ENCODE results near the gene CUX1.
"Not testable (repeated sequence)": the region's sequence is repeated elsewhere in the genome, so short reads cannot be mapped to it uniquely, and the experiment has no call there.

Gene CUX1

GRCh38 chr7:102225025-102225424, 407.6 kb downstream of the CUX1 start:
- H3K4me3 ChIP-seq (ENCODE audit: low read depth, low read length): no peak overlapping the region
- TF ChIP-seq CTCF (IDR thresholded peaks at IDR 0.05; ENCODE audit: borderline replicate concordance, insufficient read depth, low read depth, low read length): no peak

GRCh38 chr7:102227371-102227770, 409.9 kb downstream of the CUX1 start:
- TF ChIP-seq CTCF (IDR thresholded peaks at IDR 0.05; ENCODE audit: borderline replicate concordance, insufficient read depth, low read depth, low read length): no peak
- H3K4me3 ChIP-seq (ENCODE audit: low read depth, low read length): no peak overlapping the region

- TF ChIP-seq CTCF (IDR thresholded peaks at IDR 0.05; ENCODE audit: borderline replicate concordance, insufficient read depth, low read depth, low read length): no peak
- H3K4me3 ChIP-seq (ENCODE audit: low read depth, low read length): no peak overlapping the region
Measured at GRCh38 chr7:102228935-102229334, 411.5 kb downstream of the CUX1 start.

- H3K4me3 ChIP-seq (ENCODE audit: low read depth, low read length): not testable (repeated sequence)
Measured at GRCh38 chr7:102230162-102230561, 412.7 kb downstream of the CUX1 start.

GRCh38 chr7:102230593-102230992, 413.2 kb downstream of the CUX1 start:
- no peak for TF ChIP-seq CTCF (IDR thresholded peaks at IDR 0.05; ENCODE audit: borderline replicate concordance, insufficient read depth, low read depth, low read length)
- H3K4me3 ChIP-seq (ENCODE audit: low read depth, low read length): no peak overlapping the region

GRCh38 chr7:102232611-102233286, 415.3 kb downstream of the CUX1 start:
- no peak overlapping the region for H3K4me3 ChIP-seq (ENCODE audit: low read depth, low read length)
- TF ChIP-seq CTCF (IDR thresholded peaks at IDR 0.05; ENCODE audit: borderline replicate concordance, insufficient read depth, low read depth, low read length): no peak

- no peak overlapping the region for H3K4me3 ChIP-seq (ENCODE audit: low read depth, low read length)
- no peak for TF ChIP-seq CTCF (IDR thresholded peaks at IDR 0.05; ENCODE audit: borderline replicate concordance, insufficient read depth, low read depth, low read length)
Measured at GRCh38 chr7:102234131-102234530, 416.7 kb downstream of the CUX1 start.
